Measurements from ENCODE around the gene KLF15. TPM values are rescaled to one million over a fixed set of nuclear protein-coding genes. Genes with fewer than 3 reads are reported as not detected.

KLF15 gene
- total and polyA plus RNA-seq, 9 of the 15 experiments (the other 6 are each of a cell fraction or from before 2014, with no cell fraction given) = 0.08 to 4.8 (median 1.2) TPM

GRCh38 chr3:126357295-126358037 lies at the start of gene KLF15 (continued):
- peak; percentile 6 for TF ChIP-seq HMGN3 (IDR thresholded peaks at IDR 0.05; ENCODE audit: borderline replicate concordance, extremely low read depth, insufficient read length, low read depth, low read length)
- no peak for TF ChIP-seq HBP1 (CRISPR knock-in tag; IDR thresholded peaks at IDR 0.05)
- TF ChIP-seq ATF1 (CRISPR knock-in tag; IDR thresholded peaks at IDR 0.05) = no peak
- no peak for TF ChIP-seq ATF1 (tag; IDR thresholded peaks at IDR 0.05)
- no peak for TF ChIP-seq ZNF431 (CRISPR knock-in tag; IDR thresholded peaks at IDR 0.05)
- TF ChIP-seq, protein P1, sequence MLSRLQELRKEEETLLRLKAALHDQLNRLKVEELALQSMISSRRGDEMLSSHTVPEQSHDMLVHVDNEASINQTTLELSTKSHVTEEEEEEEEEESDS (CRISPR knock-in tag; IDR thresholded peaks at IDR 0.05) = no peak
- TF ChIP-seq ELF2 (CRISPR knock-in tag; IDR thresholded peaks at IDR 0.05) = no peak
- TF ChIP-seq HDGF (IDR thresholded peaks at IDR 0.05) = no peak
- TF ChIP-seq, protein P2, sequence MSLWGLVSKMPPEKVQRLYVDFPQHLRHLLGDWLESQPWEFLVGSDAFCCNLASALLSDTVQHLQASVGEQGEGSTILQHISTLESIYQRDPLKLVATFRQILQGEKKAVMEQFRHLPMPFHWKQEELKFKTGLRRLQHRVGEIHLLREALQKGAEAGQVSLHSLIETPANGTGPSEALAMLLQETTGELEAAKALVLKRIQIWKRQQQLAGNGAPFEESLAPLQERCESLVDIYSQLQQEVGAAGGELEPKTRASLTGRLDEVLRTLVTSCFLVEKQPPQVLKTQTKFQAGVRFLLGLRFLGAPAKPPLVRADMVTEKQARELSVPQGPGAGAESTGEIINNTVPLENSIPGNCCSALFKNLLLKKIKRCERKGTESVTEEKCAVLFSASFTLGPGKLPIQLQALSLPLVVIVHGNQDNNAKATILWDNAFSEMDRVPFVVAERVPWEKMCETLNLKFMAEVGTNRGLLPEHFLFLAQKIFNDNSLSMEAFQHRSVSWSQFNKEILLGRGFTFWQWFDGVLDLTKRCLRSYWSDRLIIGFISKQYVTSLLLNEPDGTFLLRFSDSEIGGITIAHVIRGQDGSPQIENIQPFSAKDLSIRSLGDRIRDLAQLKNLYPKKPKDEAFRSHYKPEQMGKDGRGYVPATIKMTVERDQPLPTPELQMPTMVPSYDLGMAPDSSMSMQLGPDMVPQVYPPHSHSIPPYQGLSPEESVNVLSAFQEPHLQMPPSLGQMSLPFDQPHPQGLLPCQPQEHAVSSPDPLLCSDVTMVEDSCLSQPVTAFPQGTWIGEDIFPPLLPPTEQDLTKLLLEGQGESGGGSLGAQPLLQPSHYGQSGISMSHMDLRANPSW (CRISPR knock-in tag; IDR thresholded peaks at IDR 0.05) = no peak
- TF ChIP-seq, protein P3, sequence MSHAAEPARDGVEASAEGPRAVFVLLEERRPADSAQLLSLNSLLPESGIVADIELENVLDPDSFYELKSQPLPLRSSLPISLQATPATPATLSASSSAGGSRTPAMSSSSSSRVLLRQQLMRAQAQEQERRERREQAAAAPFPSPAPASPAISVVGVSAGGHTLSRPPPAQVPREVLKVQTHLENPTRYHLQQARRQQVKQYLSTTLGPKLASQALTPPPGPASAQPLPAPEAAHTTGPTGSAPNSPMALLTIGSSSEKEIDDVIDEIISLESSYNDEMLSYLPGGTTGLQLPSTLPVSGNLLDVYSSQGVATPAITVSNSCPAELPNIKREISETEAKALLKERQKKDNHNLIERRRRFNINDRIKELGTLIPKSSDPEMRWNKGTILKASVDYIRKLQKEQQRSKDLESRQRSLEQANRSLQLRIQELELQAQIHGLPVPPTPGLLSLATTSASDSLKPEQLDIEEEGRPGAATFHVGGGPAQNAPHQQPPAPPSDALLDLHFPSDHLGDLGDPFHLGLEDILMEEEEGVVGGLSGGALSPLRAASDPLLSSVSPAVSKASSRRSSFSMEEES (CRISPR knock-in tag; IDR thresholded peaks at IDR 0.05) = 0 out of 2 replicates have a peak, but pooled peaks have one; percentile 28
- TF ChIP-seq, protein P4, sequence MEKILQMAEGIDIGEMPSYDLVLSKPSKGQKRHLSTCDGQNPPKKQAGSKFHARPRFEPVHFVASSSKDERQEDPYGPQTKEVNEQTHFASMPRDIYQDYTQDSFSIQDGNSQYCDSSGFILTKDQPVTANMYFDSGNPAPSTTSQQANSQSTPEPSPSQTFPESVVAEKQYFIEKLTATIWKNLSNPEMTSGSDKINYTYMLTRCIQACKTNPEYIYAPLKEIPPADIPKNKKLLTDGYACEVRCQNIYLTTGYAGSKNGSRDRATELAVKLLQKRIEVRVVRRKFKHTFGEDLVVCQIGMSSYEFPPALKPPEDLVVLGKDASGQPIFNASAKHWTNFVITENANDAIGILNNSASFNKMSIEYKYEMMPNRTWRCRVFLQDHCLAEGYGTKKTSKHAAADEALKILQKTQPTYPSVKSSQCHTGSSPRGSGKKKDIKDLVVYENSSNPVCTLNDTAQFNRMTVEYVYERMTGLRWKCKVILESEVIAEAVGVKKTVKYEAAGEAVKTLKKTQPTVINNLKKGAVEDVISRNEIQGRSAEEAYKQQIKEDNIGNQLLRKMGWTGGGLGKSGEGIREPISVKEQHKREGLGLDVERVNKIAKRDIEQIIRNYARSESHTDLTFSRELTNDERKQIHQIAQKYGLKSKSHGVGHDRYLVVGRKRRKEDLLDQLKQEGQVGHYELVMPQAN (IDR thresholded peaks at IDR 0.05; ENCODE audit: borderline replicate concordance) = no peak
- TF ChIP-seq PHF8 (IDR thresholded peaks at IDR 0.05; ENCODE audit: borderline replicate concordance, low read length) = peak; percentile 14; the same call in 1 of the 2 replicates
- no peak for TF ChIP-seq ZSCAN32 (CRISPR knock-in tag; IDR thresholded peaks at IDR 0.05)
- TF ChIP-seq GTF2B (IDR thresholded peaks at IDR 0.05; ENCODE audit: extremely low read depth, insufficient read length) = no peak
- TF ChIP-seq ZNF212 (CRISPR knock-in tag; IDR thresholded peaks at IDR 0.05) = no peak
- peak; percentile 85 for TF ChIP-seq HNRNPLL (IDR thresholded peaks at IDR 0.05; ENCODE audit: low read depth, low read length, poor library complexity, severe bottlenecking)
- TF ChIP-seq NR3C1 (CRISPR knock-in tag; IDR thresholded peaks at IDR 0.05) = no peak
- no peak for TF ChIP-seq SRF (CRISPR knock-in tag; IDR thresholded peaks at IDR 0.05)
- no peak for TF ChIP-seq ZNF764 (CRISPR knock-in tag; IDR thresholded peaks at IDR 0.05; ENCODE audit: low read depth)
